Sciatic nerve (tissue), 2 donors: ENCODE data around the gene DTNBP1. TPM values are rescaled to one million over a fixed set of nuclear protein-coding genes. Genes with fewer than 3 reads are reported as not detected.

Experiments
- ATAC-seq: fragments of 200-7000 bp; cut with Tn5 transposase; one replicate; pipeline ENCODE4 v1.9.1; 2020; ENCODE audit warnings: mild to moderate bottlenecking, moderate library complexity
- DNase-seq: peaks from one replicate; pipeline ENCODE4 v3.0.0-alpha.2; 2020; ENCODE audit warnings: low spot score
- intact Hi-C: fragments of 100-400 bp; cut with DNase I; formaldehyde crosslinking; loops from one replicate; pipeline ENCODE4 v1.14.2; 2022
- total RNA-seq: library from RNA; stranded (reverse); fragmentation: NEBNext Ultra II Directional; extraction: Animal tissue kit (Norgen Biotek cat#: 25700); gene quantifications from one replicate; pipeline ENCODE4 v1.2.1, GENCODE V29; 2021
- donor health status: DM: no; HTN: no; CAD: no.
- donor health status: DM: no; HTN: no; CAD: no.

The DTNBP1 gene
- total RNA-seq, 1 donor from 2014 or later: 25.3 TPM

DNA sequence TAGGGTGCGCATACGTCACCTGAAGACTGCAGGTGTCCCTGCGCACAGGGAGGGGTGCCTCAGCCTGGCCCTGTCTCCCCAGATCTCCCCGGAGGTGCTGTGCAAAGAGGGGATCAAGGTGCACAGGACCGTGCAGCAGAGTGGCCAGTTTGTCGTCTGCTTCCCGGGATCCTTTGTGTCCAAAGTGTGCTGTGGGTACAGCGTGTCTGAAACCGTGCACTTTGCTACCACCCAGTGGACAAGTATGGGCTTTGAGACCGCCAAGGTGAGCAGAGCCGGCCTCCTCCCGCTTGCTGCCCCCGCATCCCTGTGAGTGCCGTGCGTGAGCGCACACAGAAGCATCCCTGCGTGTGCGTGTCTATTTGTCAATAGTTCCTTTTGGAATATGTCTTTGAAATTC lies 150.7 kb downstream of the DTNBP1 start:
- intact Hi-C loops: no loop called here
- DNase-seq (no peak), ATAC-seq (no peak)

DNA sequence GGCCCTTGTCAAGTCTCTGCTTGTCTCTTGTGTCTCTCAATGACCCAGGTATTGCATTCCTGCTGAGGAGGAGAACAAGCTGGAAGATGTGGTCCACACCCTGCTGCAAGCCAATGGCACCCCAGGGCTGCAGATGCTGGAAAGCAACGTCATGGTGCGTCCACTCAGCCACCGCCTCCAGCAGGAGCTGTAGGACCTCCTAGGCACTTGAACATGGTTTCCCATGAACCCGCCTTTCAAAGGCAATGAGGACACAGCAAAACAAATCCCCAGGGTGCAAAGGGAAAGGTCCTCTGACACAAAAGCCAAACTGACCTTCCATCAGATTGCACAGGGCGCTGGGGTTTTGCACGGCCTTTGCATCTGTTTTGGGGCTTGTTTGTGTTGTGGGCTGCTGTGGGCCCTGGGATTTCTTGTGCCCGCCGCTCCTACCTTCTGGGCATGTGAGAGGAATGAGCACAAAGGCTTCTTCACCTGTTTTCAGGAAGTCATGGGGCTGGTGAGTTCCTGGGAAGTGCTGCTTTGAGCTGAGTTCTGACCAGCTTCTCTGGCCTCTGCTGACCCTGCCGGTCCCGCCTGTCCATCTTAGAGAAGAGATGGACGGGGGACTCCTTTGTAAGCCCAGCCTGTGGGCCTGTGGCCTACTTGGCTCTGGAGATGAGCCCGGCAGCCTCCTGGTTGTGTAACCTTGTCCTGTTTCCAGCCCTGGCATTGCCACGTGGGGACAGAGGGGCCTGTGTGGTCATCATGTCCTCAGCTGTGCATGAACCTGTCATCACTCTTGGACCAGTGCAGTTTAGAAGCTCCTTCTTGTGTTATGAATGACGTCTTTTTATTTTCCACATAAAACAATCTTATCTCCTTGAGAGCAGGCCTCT lies 151.3 kb downstream of the DTNBP1 start:
- intact Hi-C loops: no loop called here
- no peak for DNase-seq
- no peak for ATAC-seq

DNA sequence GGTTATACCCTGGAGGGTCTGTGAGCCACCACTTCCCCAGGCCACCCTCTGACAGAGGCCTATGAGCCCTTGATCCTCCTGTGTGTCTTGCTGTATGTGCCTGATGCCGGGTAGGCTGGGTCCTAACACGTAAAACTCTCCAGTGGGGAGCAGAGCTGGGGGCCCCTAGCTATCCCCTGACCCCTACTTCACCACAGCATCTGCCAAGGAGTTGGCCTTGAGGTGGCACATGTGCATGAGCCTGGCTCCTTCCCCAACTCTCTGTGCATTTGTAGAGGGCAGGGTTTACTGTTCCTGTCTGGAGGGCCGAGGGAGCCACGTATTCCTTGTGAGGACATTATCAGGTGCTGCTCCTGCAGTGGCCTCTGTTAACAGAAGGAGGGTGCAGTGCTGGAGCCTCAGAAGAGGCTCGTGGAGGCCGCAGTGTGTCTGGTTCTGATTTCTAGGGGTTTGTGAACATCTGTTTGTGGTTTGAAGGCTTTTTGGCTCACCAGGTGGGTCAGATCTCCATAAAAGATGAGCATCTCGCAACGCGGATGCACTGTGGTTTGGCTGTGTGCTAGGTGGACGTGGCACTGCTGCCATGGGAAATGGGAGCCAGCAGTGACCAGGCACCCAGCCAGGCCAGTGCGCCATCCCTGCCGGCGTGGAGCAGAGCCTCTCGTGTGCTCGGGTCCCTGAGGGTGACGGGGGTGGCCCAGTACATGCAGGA lies 152.1 kb downstream of the DTNBP1 start:
- DNase-seq: no peak
- intact Hi-C loops: no loop called here
- no peak for ATAC-seq

GRCh38 chr6:15510121-15510520 lies 152.7 kb downstream of the DTNBP1 start:
- DNase-seq: peak; percentile 27
- no peak for ATAC-seq
- intact Hi-C loops: no loop called here

- intact Hi-C loops: no loop called here
- ATAC-seq: no peak
These were observed 153.4 kb downstream of the DTNBP1 start for GRCh38 chr6:15509335-15509933.

GRCh38 chr6:15508931-15509330 lies 153.9 kb downstream of the DTNBP1 start:
- intact Hi-C loops: no loop called here

More at GRCh38 chr6:15509335-15509933, 153.4 kb downstream of the DTNBP1 start:
- peak; percentile 50 for DNase-seq

GRCh38 chr6:15508441-15508871 lies 154.4 kb downstream of the DTNBP1 start:
- ATAC-seq (no peak), DNase-seq (peak; percentile 44)
- intact Hi-C loops: no loop called here

More at GRCh38 chr6:15508931-15509330, 153.9 kb downstream of the DTNBP1 start:
- DNase-seq (no peak), ATAC-seq (no peak)

- intact Hi-C loops: no loop called here
- ATAC-seq (no peak), DNase-seq (peak; percentile 47)
These were observed 155.1 kb downstream of the DTNBP1 start for GRCh38 chr6:15507746-15508145.

DNA sequence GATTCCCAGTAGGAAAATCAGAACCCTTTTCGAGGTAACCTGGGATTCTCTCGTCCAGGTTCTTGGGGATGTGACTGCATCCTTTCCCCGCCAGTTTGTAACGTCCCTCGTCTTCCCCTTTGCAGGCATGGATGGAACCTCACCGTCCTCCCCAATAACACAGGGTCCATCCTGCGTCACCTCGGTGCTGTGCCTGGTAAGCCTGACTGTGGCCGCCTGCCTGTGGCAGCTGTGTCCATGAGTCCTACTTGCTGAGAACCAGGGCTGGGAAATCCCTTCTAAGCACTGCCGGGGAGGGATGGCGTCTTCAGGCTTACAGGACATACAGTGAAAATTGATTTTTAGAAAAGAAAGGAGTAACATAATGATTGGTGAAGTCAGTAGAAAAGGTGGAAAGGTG lies 155.6 kb downstream of the DTNBP1 start:
- intact Hi-C loops: no loop called here
- DNase-seq: peak; percentile 38

DNA sequence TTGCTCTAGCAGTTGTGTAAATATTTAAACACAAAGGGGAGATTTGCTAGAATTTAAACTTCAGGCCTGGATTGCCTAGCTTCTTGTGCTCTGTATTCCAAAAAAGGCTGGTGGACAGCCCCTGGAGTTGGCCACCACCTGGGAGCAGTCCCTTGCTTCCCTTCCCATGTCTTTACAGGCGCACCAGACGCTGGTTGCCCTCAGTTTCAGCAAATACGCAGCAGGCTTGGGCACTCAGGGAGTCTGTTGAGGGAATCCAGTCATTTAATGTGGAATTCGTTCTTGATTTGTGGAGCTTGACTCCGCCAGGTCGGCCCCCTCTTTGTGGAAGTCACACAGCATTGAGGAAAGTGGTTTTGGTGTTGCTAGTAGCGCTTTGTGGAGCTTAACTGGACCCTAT lies 156.8 kb downstream of the DTNBP1 start:
- intact Hi-C loops: no loop called here
- ATAC-seq: no peak
- DNase-seq: peak; percentile 39

More for the DNA sequence above, 155.6 kb downstream of the DTNBP1 start:
- no peak for ATAC-seq

DNA sequence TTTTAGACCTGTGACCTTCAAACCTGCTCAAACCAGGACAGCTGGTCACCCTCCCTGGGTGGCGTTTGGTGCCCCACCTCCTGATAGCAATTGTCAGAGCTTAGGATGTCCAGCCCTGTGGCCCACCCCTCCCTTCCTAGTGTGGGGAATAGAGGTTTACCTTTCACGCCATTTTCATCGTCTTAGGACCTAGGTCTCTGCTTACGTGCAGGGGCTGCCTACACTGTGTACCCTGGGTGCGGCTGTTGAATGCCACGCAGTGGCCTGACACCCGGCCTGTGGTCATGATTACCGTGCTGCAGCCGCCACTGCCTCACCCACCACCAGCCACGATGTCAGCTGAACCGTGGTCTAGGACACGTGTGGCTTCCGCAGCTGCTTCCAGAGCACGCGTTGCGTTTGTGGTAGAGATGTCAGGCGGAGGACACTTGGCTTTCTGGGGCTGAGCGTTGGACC lies 157.3 kb downstream of the DTNBP1 start:
- DNase-seq: peak; percentile 63
- ATAC-seq: peak; percentile 72
- intact Hi-C loops: no loop called here

GRCh38 chr6:15504581-15505350 lies 158.1 kb downstream of the DTNBP1 start:
- intact Hi-C loops: no loop called here
- ATAC-seq: peak; percentile 89
- peak; percentile 82 for DNase-seq

GRCh38 chr6:15504040-15504495 lies 158.8 kb downstream of the DTNBP1 start:
- intact Hi-C loops: no loop called here
- DNase-seq (peak; percentile 70), ATAC-seq (peak; percentile 66)

GRCh38 chr6:15503346-15503680 lies 159.5 kb downstream of the DTNBP1 start:
- ATAC-seq: no peak
- no peak for DNase-seq

DNA sequence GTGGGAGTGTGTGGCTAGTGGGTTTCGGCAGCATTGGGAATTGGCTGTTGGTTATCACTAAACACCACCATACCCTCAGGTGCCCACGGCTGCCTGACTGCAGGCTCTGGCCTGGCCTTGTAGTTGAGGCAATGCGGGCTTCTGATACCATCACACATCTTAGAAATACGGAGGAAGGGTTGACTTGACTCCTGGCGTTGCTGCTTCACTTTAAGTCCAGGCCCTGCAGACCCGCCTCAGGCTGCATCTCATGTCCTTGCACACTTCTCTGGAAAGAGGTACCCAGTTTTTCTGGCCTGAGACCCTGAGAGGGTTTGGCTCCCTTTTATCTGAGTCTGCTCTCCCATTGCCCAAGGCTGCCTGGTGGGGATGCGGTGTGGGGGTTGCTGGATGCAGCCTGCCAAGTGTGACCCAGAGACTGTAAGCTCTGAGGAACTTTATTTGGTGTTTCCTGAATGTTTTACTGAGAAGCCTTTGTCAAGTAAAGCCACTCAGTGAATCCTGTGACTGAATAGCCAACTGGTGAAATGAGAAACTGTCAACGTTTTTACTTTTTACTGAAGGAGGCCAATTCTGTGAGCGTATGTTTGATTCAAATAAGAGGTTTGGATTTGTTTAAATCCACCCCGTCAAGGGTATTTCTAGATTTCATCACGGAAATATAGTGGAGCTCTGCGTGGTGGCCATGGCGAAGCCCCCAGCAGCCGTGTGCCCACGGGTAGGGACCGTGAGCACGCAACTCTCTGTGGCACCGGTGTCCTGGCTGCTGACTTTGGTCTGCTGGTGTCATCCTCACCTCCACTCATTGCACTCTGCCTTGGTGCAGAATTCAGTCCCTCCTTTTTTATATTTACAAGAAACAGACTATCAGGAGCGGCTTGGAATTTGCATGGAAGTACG lies 160.1 kb downstream of the DTNBP1 start:
- intact Hi-C loops: no loop called here
- no peak for DNase-seq

More at GRCh38 chr6:15503346-15503680, 159.5 kb downstream of the DTNBP1 start:
- intact Hi-C loops: no loop called here

GRCh38 chr6:15501826-15502445 lies 160.9 kb downstream of the DTNBP1 start:
- intact Hi-C loops: no loop called here
- DNase-seq (no peak), ATAC-seq (no peak)

More for the DNA sequence above, 160.1 kb downstream of the DTNBP1 start:
- no peak for ATAC-seq
